ENCODE data around the gene FRMD5.
"Not testable (repeated sequence)": the region's sequence is repeated elsewhere in the genome, so short reads cannot be mapped to it uniquely, and the experiment has no call there.

FRMD5 gene

GRCh38 chr15:44000248-44000647 is 194.8 kb downstream of the FRMD5 start:
- H3K27ac Mint-ChIP-seq, DNase-seq, ATAC-seq, H3K27me3 Mint-ChIP-seq, H3K4me3 Mint-ChIP-seq, H3K9me3 Mint-ChIP-seq, H3K4me1 Mint-ChIP-seq: not testable (repeated sequence)

DNA sequence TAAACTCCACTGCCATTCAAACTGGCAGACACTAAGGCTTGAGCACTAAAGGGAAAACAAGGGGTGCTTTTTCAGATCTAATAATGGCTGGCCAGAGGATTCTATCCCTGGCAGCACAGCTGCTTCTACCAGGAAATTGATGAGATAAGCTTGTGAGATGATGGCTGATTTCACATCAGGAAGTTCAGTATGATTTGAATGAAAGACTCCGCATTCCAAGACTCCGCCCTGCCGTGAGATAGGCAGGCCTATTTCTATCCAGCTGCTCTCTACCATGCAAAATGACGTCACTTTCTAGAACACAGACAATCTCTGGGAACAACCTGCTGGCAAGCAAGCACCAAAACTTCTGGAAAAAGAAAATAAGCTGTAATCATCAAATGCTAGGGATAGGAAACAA is 196.5 kb downstream of the FRMD5 start:
- no peaks in the 10 kb centered on the region for H3K4me1 Mint-ChIP-seq
- peaks cover 16% of the 10 kb centered on the region for H3K27me3 Mint-ChIP-seq
- no peaks in the 10 kb centered on the region for H3K9me3 Mint-ChIP-seq
- no peak overlapping the region for H3K27ac Mint-ChIP-seq
- no peak overlapping the region for H3K4me3 Mint-ChIP-seq
- no peak for ATAC-seq
- no peak for DNase-seq

DNA sequence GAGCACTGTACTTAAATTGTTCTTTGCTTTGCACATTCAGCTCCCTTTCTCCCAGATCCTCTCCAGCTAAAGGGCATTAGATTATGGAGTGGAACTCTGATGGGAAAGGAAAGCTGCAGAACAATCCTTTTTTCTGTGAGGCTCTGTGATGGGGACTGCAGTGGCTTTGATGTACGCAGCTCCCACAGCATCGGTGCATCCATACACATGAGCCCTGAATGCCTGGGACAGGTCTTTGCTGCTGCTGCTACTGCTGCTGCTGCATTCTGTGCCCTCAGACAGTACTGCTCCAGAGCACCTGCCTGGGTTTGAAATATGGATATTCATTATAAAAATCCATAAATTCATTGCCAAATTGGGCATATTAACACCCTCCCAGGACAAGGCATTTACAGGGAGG is 203.9 kb downstream of the FRMD5 start:
- Mint-ChIP-seq H3K27me3 (peaks cover 29% of the 10 kb centered on the region), H3K9me3 (no peaks in the 10 kb centered on the region), H3K4me1 (no peaks in the 10 kb centered on the region), H3K27ac (no peak overlapping the region), H3K4me3 (no peak overlapping the region)
- ATAC-seq: no peak
- no peak for DNase-seq

DNA sequence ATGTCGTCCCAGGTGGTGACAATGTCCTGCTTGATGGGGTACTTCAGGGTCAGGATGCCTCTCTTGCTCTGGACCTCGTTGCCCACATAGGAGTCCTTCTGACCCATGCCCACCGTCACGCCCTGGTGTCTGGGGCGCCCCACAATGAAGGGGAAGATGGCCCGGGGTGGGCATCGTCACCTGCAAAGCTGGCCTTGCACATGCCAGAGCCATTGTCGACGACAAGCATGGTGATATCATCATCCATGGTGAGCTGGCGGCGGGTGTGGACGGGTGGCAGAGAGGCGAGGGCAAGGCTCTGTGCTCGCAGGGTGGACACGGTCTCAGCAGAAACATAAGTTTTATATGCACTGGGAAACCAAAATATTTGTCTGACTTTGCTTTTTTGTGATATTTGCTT is 205.1 kb downstream of the FRMD5 start:
- H3K27ac Mint-ChIP-seq: no peak overlapping the region
- H3K4me3 Mint-ChIP-seq: no peak overlapping the region
- peaks cover 37% of the 10 kb centered on the region for H3K27me3 Mint-ChIP-seq
- ATAC-seq (no peak), DNase-seq (no peak)
- no peaks in the 10 kb centered on the region for H3K9me3 Mint-ChIP-seq
- no peaks in the 10 kb centered on the region for H3K4me1 Mint-ChIP-seq

GRCh38 chr15:43988900-43989299 is 206.2 kb downstream of the FRMD5 start:
- H3K4me3 Mint-ChIP-seq: no peak overlapping the region
- ATAC-seq (no peak), DNase-seq (no peak)
- H3K9me3 Mint-ChIP-seq: no peaks in the 10 kb centered on the region
- peaks cover 41% of the 10 kb centered on the region for H3K27me3 Mint-ChIP-seq
- H3K27ac Mint-ChIP-seq: no peak overlapping the region
- H3K4me1 Mint-ChIP-seq: no peaks in the 10 kb centered on the region

DNA sequence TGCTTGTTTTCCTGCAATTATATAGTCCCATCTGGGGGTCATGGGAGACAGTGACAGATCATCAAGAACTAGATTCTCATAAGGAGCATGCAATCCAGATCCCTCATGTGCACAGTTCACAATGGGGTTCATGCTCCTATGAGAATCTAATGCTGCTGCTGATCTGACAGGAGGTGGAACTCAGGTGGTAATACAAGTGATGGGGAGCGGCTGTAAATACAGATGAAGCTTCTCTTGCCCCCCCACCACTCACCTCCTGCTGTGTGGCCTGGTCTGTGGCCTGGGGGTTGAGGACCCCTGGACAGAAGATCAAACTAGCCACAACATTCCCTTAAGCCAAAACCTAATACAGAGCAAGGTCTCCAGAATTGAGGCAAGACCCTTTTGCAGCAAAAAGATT is 207.1 kb downstream of the FRMD5 start:
- Mint-ChIP-seq H3K27ac (no peak overlapping the region), H3K4me1 (no peaks in the 10 kb centered on the region), H3K4me3 (no peak overlapping the region), H3K9me3 (no peaks in the 10 kb centered on the region), H3K27me3 (peaks cover 43% of the 10 kb centered on the region)
- ATAC-seq (no peak), DNase-seq (no peak)

GRCh38 chr15:43985976-43986680 is 208.9 kb downstream of the FRMD5 start:
- H3K4me1 Mint-ChIP-seq: no peaks in the 10 kb centered on the region
- H3K9me3 Mint-ChIP-seq: no peaks in the 10 kb centered on the region
- no peak for ATAC-seq
- no peak overlapping the region for H3K27ac Mint-ChIP-seq
- DNase-seq: no peak
- no peak overlapping the region for H3K4me3 Mint-ChIP-seq
- H3K27me3 Mint-ChIP-seq: peaks cover 59% of the 10 kb centered on the region

GRCh38 chr15:43981576-43981975 is 213.5 kb downstream of the FRMD5 start:
- Mint-ChIP-seq H3K9me3 (peaks cover 5 to 12% of the 10 kb centered on the region in 2 donors), H3K27ac (no peak overlapping the region), H3K4me3 (no peak overlapping the region), H3K27me3 (peaks cover 55% of the 10 kb centered on the region), H3K4me1 (peaks cover 24% of the 10 kb centered on the region)
- DNase-seq (no peak), ATAC-seq (no peak)

- Mint-ChIP-seq H3K27ac (peak overlapping the region; percentile 83 to 95), H3K4me3 (peak overlapping the region; percentile 33 to 37), H3K9me3 (peaks cover 5 to 12% of the 10 kb centered on the region in 2 donors), H3K27me3 (peaks cover 38% of the 10 kb centered on the region), H3K4me1 (peaks cover 45% of the 10 kb centered on the region)
- ATAC-seq (peak; percentile 100), DNase-seq (peak; percentile 77 to 89)
Observed at GRCh38 chr15:43977072-43977884, 217.8 kb downstream of the FRMD5 start.

GRCh38 chr15:43975770-43976169 is 219.3 kb downstream of the FRMD5 start:
- H3K4me3 Mint-ChIP-seq: no peak overlapping the region
- H3K27me3 Mint-ChIP-seq: peaks cover 24% of the 10 kb centered on the region
- no peak overlapping the region for H3K27ac Mint-ChIP-seq
- ATAC-seq (no peak), DNase-seq (no peak)
- H3K4me1 Mint-ChIP-seq: peaks cover 45% of the 10 kb centered on the region
- peaks cover 5 to 12% of the 10 kb centered on the region in 2 donors for H3K9me3 Mint-ChIP-seq

DNA sequence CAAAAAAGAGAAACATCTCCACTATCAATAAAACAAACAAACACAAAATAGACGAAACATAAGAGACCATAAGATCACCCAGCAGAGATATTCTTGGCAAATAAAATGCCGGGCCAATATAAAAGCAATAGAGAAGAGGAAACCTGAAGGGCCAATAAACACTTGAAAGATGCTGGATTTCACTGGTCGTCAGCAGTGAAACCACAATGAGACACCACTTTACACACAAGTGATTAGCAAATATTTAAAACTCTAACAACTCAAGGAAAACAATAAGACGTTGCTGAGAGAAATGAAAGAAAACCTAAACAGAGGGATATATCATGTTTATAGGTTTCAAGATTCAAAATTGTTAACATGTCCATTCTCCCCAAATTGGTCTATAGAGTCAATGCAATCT is 219.7 kb downstream of the FRMD5 start:
- H3K9me3 Mint-ChIP-seq: peaks cover 5 to 12% of the 10 kb centered on the region in 2 donors

GRCh38 chr15:43974852-43975251 is 220.2 kb downstream of the FRMD5 start:
- Mint-ChIP-seq H3K9me3 (peaks cover 5 to 12% of the 10 kb centered on the region in 2 donors), H3K4me1 (peaks cover 39% of the 10 kb centered on the region), H3K27ac (peak overlapping the region in 1 of 2 donors; percentile 88), H3K27me3 (peaks cover 16% of the 10 kb centered on the region), H3K4me3 (no peak overlapping the region)
- DNase-seq (no peak), ATAC-seq (no peak)

More for the DNA sequence above, 219.7 kb downstream of the FRMD5 start:
- ATAC-seq (no peak), DNase-seq (no peak)
- Mint-ChIP-seq H3K27me3 (peaks cover 19% of the 10 kb centered on the region), H3K27ac (no peak overlapping the region), H3K4me3 (no peak overlapping the region), H3K4me1 (peaks cover 42% of the 10 kb centered on the region)

DNA sequence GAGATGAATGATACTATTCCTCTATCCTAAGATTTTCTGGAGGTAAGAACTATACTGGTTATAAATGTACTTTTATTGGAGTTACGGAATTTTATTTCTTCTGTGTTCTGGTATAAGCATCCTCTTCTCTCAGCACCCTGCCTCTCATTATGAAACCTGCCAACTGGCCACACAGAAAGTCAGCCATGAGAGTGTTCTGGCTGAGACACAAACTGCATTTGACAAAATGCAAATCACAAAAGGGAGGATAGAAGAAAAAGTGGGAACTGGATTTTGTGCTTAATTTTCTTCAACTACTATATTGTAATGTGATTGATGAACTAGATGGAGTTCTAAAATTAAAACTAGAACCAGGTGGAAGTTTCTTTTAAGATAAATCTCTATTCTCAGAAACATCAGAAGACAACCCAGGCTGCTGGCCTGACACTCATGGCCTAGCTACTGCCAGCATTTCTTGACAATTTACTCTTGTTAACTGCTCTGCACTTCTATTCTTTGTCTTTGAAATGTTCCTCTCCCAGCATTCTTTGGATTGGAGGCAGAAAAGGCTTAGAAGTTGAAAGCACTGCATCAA is 225.2 kb downstream of the FRMD5 start:
- ATAC-seq (no peak), DNase-seq (no peak)
- H3K27me3 Mint-ChIP-seq: peaks cover 18% of the 10 kb centered on the region
- no peak overlapping the region for H3K27ac Mint-ChIP-seq
- H3K9me3 Mint-ChIP-seq: no peaks in the 10 kb centered on the region
- peaks cover 4% of the 10 kb centered on the region for H3K4me1 Mint-ChIP-seq
- no peak overlapping the region for H3K4me3 Mint-ChIP-seq

- H3K4me1 Mint-ChIP-seq: no peaks in the 10 kb centered on the region
- ATAC-seq: no peak
- peaks cover 22% of the 10 kb centered on the region for H3K27me3 Mint-ChIP-seq
- no peak overlapping the region for H3K4me3 Mint-ChIP-seq
- H3K27ac Mint-ChIP-seq: no peak overlapping the region
- no peaks in the 10 kb centered on the region for H3K9me3 Mint-ChIP-seq
- no peak for DNase-seq
Observed at GRCh38 chr15:43968551-43968950, 226.5 kb downstream of the FRMD5 start.

GRCh38 chr15:43966646-43967045 is 228.4 kb downstream of the FRMD5 start:
- H3K4me1 Mint-ChIP-seq: no peaks in the 10 kb centered on the region
- H3K27me3 Mint-ChIP-seq: peaks cover 22% of the 10 kb centered on the region
- ATAC-seq (no peak), DNase-seq (no peak)
- H3K9me3 Mint-ChIP-seq: no peaks in the 10 kb centered on the region
- no peak overlapping the region for H3K4me3 Mint-ChIP-seq
- no peak overlapping the region for H3K27ac Mint-ChIP-seq

DNA sequence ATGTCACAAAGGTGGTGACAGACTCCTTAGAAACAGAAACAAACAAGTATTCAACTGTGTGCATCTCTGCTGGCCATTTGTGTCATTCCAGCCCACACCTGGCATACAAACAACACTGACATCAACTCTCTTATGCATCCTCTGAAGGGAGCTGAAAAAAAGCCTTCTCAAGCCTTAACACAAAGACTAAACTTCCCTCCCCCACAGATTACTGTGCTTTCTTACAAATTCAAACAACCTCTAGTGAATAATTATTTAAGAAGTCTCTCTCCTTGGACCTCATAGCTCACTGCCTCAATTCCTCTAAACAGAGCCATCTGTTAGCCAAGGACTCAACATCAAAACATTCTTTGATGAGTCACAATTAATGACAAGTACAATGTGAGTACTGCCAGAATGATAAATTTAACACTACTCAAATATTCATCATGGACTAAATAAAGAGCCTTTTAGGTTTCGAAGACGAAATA is 236.2 kb downstream of the FRMD5 start:
- DNase-seq (no peak), ATAC-seq (no peak)
- Mint-ChIP-seq H3K27me3 (peaks cover 42% of the 10 kb centered on the region), H3K4me3 (no peak overlapping the region), H3K9me3 (no peaks in the 10 kb centered on the region), H3K4me1 (peaks cover 21% of the 10 kb centered on the region), H3K27ac (no peak overlapping the region)

Measured in stimulated activated naive CD8-positive, alpha-beta T cell treated with anti-CD3 and anti-CD28 coated beads, Interleukin-15, amount 100 ng/mL, for 72 hours (primary cell).